GM12801 (cell line): ENCODE results near the gene SYDE2.

ENCODE experiments used
- CTCF ChIP-seq: IDR thresholded peaks from one replicate; pipeline ENCODE4 v1.5.1; 2011; ENCODE audit warnings: control low read depth; ENCODE audit not compliant: insufficient read length; ENCODE audit errors: extremely low read depth

The SYDE2 gene

GRCh38 chr1:85195703-85196102, 5.1 kb downstream of the SYDE2 start:
- no peak for TF ChIP-seq CTCF

GRCh38 chr1:85189120-85189519, 11.7 kb downstream of the SYDE2 start:
- TF ChIP-seq CTCF, result no peak

- TF ChIP-seq CTCF, result no peak
Measured at GRCh38 chr1:85188530-85188929, 12.3 kb downstream of the SYDE2 start.

GRCh38 chr1:85184245-85184644, 16.6 kb downstream of the SYDE2 start:
- TF ChIP-seq CTCF, result no peak

- TF ChIP-seq CTCF, result no peak
Measured at GRCh38 chr1:85182700-85183099, 18.1 kb downstream of the SYDE2 start.

GRCh38 chr1:85180869-85181268, 19.9 kb downstream of the SYDE2 start:
- no peak for TF ChIP-seq CTCF

- TF ChIP-seq CTCF, result no peak
Measured at GRCh38 chr1:85179522-85179921, 21.3 kb downstream of the SYDE2 start.

- no peak for TF ChIP-seq CTCF
Measured at GRCh38 chr1:85178396-85178795, 22.4 kb downstream of the SYDE2 start.
